T-helper 17 cell (primary cell): ENCODE data around the gene CTCFL. TPM values are rescaled to one million over a fixed set of nuclear protein-coding genes. Genes with fewer than 3 reads are reported as not detected.

Source experiments
- ATAC-seq: fragments of 150-1000 bp; cut with Tn5 transposase; 2 replicates; pipeline ENCODE4 v1.10.0; 2021; ENCODE audit warnings: mild to moderate bottlenecking, moderate library complexity
- DNase-seq, 3 donors: peaks; one replicate each; pipeline versions ENCODE4 v3.0.0 to v3.0.0-alpha.2; 2020 to 2021
- H3K9me3 ChIP-seq: one replicate; pipeline ENCODE4 v1.7.0; 2013; ENCODE audit warnings: low read length, mild to moderate bottlenecking; ENCODE audit not compliant: control insufficient read depth, poor library complexity, severe bottlenecking
- H3K27ac Mint-ChIP-seq: one replicate; pipeline ENCODE4 v1.8.0; 2022; ENCODE audit warnings: mild to moderate bottlenecking, moderate library complexity, mixed read lengths
- H3K27me3 Mint-ChIP-seq: one replicate; pipeline ENCODE4 v1.8.0; 2022; ENCODE audit warnings: mixed read lengths
- H3K36me3 Mint-ChIP-seq: one replicate; pipeline ENCODE4 v1.8.0; 2022; ENCODE audit warnings: low read depth, mixed read lengths
- H3K4me1 Mint-ChIP-seq: one replicate; pipeline ENCODE4 v1.8.0; 2022; ENCODE audit warnings: mild to moderate bottlenecking, mixed read lengths
- H3K4me3 Mint-ChIP-seq: one replicate; pipeline ENCODE4 v1.8.0; 2022; ENCODE audit warnings: mild to moderate bottlenecking, moderate library complexity, mixed read lengths
- total RNA-seq, 4 donors: library from RNA in 2 of 4; stranded (reverse) in 2 of 4; gene quantifications; one replicate each; pipeline ENCODE4 v1.2.3 and lab custom pipeline; 2022 to 2026

Gene CTCFL
- total RNA-seq, 2 donors from 2014 or later, result not detected

- no peak for DNase-seq
- no peaks in the 10 kb centered on the region for H3K36me3 Mint-ChIP-seq
- H3K4me1 Mint-ChIP-seq, result peaks cover 6% of the 10 kb centered on the region
- no peak for ATAC-seq
- H3K27ac Mint-ChIP-seq, result no peak overlapping the region
- no peaks in the 10 kb centered on the region for H3K9me3 ChIP-seq
- H3K27me3 Mint-ChIP-seq, result no peaks in the 10 kb centered on the region
- no peak overlapping the region for H3K4me3 Mint-ChIP-seq
Measured at GRCh38 chr20:57462781-57463180, 62.2 kb downstream of the CTCFL start.

DNA sequence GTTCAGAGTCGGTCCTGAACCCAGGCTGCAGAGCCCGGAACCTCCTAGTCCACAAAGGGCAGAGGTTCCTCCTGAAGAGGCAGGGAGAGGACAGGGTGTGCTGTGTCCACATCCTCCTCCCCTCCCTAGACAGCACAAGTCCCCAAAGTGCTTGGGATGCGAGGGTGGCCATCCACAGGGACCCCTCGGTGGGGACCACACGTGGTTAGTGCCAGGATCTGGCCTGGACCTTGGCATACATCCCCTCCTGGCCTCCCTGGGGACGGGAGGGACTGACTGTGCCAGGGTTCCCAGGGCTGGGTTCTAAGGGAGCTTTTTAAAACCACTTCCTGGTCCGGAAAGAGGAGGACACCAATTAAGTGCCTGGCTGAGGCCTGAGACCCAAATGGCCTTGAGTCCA lies 63.2 kb downstream of the CTCFL start:
- Mint-ChIP-seq H3K27ac (no peak overlapping the region), H3K27me3 (no peaks in the 10 kb centered on the region), H3K4me3 (no peak overlapping the region), H3K36me3 (no peaks in the 10 kb centered on the region), H3K4me1 (peaks cover 6% of the 10 kb centered on the region)
- H3K9me3 ChIP-seq, result no peaks in the 10 kb centered on the region
- ATAC-seq, result no peak
- DNase-seq, result no peak

DNA sequence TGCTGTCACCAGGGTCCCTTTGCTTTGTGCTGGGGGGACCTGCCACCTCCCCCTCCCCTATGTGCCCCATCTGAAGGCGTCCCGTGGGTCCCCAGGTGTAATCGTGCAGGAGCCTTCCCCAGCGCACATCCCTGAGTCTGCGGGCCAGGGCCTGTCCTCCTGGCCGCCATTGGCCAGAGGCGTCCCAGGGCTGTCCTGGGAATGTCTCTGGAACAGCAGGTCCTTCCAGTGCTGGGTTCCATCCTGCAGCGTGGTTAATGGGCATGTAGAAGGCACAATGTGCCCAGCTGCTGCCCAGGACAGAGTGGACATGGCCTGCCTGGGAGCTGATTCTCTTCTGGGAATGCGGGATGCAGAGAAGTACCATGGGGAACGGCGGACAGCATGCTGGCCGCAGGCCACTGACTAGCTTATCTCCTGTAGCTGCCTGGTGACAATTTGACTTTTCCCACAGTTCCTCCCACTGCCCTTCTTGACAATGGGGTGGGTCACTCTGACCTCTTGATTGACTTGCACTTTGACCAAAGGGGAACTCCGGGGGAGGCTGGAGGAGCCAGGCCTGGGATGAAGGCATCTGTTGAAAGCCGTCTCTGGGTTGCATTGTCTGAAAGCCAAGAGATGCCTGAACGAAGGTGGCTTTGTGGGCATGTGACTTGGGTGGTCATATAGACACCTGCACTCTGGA lies 64.0 kb downstream of the CTCFL start:
- Mint-ChIP-seq H3K36me3 (peaks cover 2% of the 10 kb centered on the region), H3K4me1 (peaks cover 6% of the 10 kb centered on the region), H3K4me3 (no peak overlapping the region), H3K27ac (no peak overlapping the region), H3K27me3 (no peaks in the 10 kb centered on the region)
- ATAC-seq, result no peak
- no peak for DNase-seq
- H3K9me3 ChIP-seq, result no peaks in the 10 kb centered on the region

DNA sequence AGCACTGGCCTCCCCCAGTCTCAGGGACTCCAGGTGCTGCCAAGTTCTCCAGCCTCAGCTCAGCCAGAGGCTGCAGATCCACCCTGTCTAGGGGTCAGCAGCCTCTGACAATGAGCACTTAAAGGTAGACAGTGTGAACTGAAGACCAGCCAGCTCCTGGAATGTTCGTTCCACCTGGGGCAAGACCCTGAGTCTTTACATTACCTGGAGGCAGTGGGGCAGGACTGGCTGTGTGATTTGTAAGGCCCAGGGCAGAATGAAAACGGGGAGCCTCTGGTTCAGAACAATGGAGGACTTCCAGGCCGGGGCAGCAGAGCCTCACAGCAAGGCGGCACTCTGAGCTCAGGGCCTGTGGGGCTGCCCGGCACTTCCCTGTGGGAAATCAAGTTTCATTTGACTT lies 65.0 kb downstream of the CTCFL start:
- no peak overlapping the region for H3K27ac Mint-ChIP-seq
- no peak overlapping the region for H3K4me3 Mint-ChIP-seq
- H3K27me3 Mint-ChIP-seq, result no peaks in the 10 kb centered on the region
- no peak for ATAC-seq
- H3K9me3 ChIP-seq, result no peaks in the 10 kb centered on the region
- H3K36me3 Mint-ChIP-seq, result peaks cover 2% of the 10 kb centered on the region
- no peak for DNase-seq
- peaks cover 8% of the 10 kb centered on the region for H3K4me1 Mint-ChIP-seq

GRCh38 chr20:57459278-57459677 lies 65.7 kb downstream of the CTCFL start:
- peaks cover 10% of the 10 kb centered on the region for H3K4me1 Mint-ChIP-seq
- ATAC-seq, result no peak

DNA sequence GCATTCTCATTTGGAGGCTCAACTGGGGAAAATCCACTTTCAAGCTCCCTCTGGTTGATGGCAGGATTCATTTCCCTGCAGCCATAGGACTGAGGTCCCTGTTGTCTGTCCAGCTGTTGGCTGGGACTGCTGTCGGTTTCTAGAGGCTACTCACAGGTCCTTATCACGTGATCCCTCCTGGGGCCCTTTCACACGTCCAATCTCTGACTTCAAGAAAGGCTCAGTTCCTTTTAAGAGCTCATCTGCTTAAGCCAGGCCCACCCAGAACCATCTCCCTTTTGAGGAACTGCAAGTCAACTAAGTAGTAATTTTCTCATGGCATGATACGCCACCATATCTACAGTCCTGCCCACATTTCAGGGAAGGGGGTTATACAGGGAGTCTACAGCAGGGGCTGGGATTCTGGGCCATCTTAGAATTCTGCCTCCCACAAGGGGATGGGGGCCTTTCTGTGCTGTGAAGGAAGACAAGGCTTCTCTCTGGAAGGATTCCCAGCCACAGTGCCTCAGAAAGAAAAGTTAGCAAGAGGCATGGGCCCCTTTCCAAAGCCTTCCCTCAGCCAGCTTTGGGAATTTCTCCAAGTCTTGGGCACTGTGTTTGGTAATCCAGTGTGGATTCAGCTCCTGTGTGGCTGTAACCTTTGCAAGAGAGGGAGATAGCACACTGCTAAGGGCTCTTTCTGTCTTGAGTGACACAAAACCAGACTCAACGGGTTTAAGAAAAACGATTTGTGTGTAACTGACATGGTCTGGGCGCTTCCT lies 66.4 kb downstream of the CTCFL start:
- no peak overlapping the region for H3K4me3 Mint-ChIP-seq
- H3K27ac Mint-ChIP-seq, result no peak overlapping the region
- H3K36me3 Mint-ChIP-seq, result peaks cover 2% of the 10 kb centered on the region
- DNase-seq (no peak), ATAC-seq (no peak)
- no peaks in the 10 kb centered on the region for H3K9me3 ChIP-seq
- H3K4me1 Mint-ChIP-seq, result peaks cover 13% of the 10 kb centered on the region
- H3K27me3 Mint-ChIP-seq, result no peaks in the 10 kb centered on the region

More at GRCh38 chr20:57459278-57459677, 65.7 kb downstream of the CTCFL start:
- peaks cover 2% of the 10 kb centered on the region for H3K36me3 Mint-ChIP-seq
- H3K27me3 Mint-ChIP-seq, result no peaks in the 10 kb centered on the region
- no peaks in the 10 kb centered on the region for H3K9me3 ChIP-seq
- H3K4me3 Mint-ChIP-seq, result no peak overlapping the region
- DNase-seq, result no peak
- H3K27ac Mint-ChIP-seq, result no peak overlapping the region

GRCh38 chr20:57457243-57458095 lies 67.5 kb downstream of the CTCFL start:
- H3K9me3 ChIP-seq, result no peaks in the 10 kb centered on the region
- H3K36me3 Mint-ChIP-seq, result peaks cover 2% of the 10 kb centered on the region
- H3K4me1 Mint-ChIP-seq, result peaks cover 10% of the 10 kb centered on the region
- no peak for DNase-seq
- no peaks in the 10 kb centered on the region for H3K27me3 Mint-ChIP-seq
- no peak overlapping the region for H3K27ac Mint-ChIP-seq
- H3K4me3 Mint-ChIP-seq, result peak overlapping the region; percentile 25
- ATAC-seq, result no peak

GRCh38 chr20:57456116-57456515 lies 68.8 kb downstream of the CTCFL start:
- H3K4me1 Mint-ChIP-seq, result peaks cover 23% of the 10 kb centered on the region
- no peaks in the 10 kb centered on the region for H3K9me3 ChIP-seq
- H3K36me3 Mint-ChIP-seq, result peaks cover 5% of the 10 kb centered on the region
- no peaks in the 10 kb centered on the region for H3K27me3 Mint-ChIP-seq
- no peak for ATAC-seq
- H3K4me3 Mint-ChIP-seq, result no peak overlapping the region
- no peak overlapping the region for H3K27ac Mint-ChIP-seq
- no peak for DNase-seq

DNA sequence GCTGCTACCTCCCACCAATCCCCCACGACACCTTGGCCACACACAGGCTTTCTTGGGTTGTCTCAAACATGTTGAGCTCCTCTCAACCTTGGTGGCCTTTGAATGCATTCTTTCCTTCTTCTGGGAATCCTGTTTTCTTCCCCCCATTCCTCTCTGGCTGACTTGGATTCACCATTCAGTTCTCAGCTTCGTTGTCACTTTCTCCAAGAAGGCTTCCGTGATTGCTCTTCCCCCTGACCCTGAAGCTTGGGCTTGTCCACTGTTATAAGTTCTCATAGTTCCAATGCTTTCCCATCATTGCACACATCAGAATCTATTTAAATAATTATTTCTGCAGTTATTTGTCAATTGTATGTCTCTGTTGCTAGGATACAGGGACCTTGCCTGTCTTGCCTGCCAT lies 69.6 kb downstream of the CTCFL start:
- DNase-seq (no peak), ATAC-seq (no peak)
- H3K36me3 Mint-ChIP-seq, result peaks cover 5% of the 10 kb centered on the region
- H3K27ac Mint-ChIP-seq, result no peak overlapping the region
- no peaks in the 10 kb centered on the region for H3K9me3 ChIP-seq
- peaks cover 27% of the 10 kb centered on the region for H3K4me1 Mint-ChIP-seq
- H3K4me3 Mint-ChIP-seq, result no peak overlapping the region
- no peaks in the 10 kb centered on the region for H3K27me3 Mint-ChIP-seq

DNA sequence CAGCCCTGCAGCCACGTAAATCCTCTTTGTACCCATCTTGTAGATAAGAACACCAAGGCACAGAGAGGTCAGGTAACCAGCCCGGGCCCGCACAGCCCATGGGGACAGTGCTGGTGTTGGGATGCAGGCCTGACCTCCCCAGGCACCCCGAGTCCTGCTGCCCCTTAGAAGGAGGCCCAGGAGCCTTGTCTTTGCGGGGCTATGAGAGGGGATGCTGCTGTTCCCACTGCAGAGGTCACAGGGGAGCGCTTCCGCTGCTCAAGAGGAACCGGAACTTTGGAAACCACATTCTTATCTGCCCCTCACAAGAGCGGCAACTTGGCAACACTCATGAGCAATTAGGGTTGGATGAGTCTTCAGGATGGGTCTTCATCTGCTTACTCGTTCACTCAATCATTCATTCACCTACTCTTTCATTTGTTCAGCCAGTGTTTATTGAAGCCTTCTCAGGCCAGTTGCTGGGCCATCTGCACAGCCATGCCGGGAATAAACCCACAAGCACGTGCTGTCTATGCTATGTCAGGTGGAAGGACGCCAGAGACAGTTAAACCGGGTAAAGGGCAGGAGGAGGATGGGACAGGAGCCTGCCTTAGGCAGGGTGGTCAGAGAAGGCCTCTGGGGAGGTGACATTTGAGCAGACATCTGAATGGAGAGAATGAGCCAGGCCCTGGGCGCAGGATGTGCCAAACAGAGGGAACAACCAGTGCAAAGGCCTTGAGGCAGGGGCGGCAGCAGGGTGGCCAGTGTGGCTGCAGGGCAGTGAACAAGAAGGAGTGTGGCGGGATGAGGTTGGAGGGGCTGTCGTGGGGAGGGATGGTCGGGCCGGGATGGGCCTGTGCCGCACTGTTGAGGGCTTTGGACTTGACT lies 72.9 kb downstream of the CTCFL start:
- H3K36me3 Mint-ChIP-seq, result peaks cover 5% of the 10 kb centered on the region
- H3K4me3 Mint-ChIP-seq, result peak overlapping the region; percentile 74
- H3K27me3 Mint-ChIP-seq, result no peaks in the 10 kb centered on the region
- H3K27ac Mint-ChIP-seq, result peak overlapping the region; percentile 86
- no peaks in the 10 kb centered on the region for H3K9me3 ChIP-seq
- DNase-seq (no peak), ATAC-seq (peak; percentile 59)
- H3K4me1 Mint-ChIP-seq, result peaks cover 38% of the 10 kb centered on the region

- ATAC-seq (no peak), DNase-seq (no peak)
- Mint-ChIP-seq H3K27me3 (no peaks in the 10 kb centered on the region), H3K27ac (peak overlapping the region; percentile 86), H3K36me3 (peaks cover 4% of the 10 kb centered on the region), H3K4me1 (peaks cover 39% of the 10 kb centered on the region), H3K4me3 (no peak overlapping the region)
- no peaks in the 10 kb centered on the region for H3K9me3 ChIP-seq
Measured at GRCh38 chr20:57451431-57451794, 73.5 kb downstream of the CTCFL start.

DNA sequence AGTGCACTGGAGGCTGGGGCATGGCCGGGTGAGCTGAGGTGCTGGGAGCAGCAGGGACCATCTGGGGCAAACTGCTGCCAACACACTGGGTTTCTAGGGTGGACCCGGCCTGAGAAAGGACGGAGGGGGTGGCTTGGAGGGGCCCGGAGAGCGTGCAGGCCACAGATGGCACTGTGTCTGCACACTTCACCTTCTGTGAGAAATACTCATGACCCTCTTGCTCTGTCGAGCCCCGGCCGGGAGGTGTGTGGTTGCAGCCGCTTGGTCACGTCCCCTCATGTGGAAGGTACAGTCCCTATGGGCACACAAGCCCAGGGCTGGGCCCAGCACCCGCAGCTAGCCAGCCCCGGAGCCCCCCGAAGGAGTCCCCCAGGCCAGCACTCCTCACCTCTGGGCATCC lies 74.0 kb downstream of the CTCFL start:
- peaks cover 2% of the 10 kb centered on the region for H3K36me3 Mint-ChIP-seq
- no peaks in the 10 kb centered on the region for H3K9me3 ChIP-seq
- H3K27ac Mint-ChIP-seq, result peak overlapping the region; percentile 61
- H3K4me1 Mint-ChIP-seq, result peaks cover 39% of the 10 kb centered on the region
- ATAC-seq, result peak; percentile 12
- H3K4me3 Mint-ChIP-seq, result peak overlapping the region; percentile 67
- DNase-seq, result no peak
- H3K27me3 Mint-ChIP-seq, result no peaks in the 10 kb centered on the region
